GM10266 (cell line): Measurements from ENCODE around the gene RNASE8.

Source experiments
- DNase-seq: peaks from one replicate; pipeline ENCODE4 v3.0.0; 2012; ENCODE audit errors: extremely low spot score
- TF ChIP-seq, protein P1 (sequence below): IDR thresholded peaks from 2 replicates; pipeline ENCODE4 v1.5.1; 2012; ENCODE audit warnings: mild to moderate bottlenecking, low read depth; ENCODE audit not compliant: control insufficient read depth, insufficient read depth; ENCODE audit errors: missing control alignments

Gene RNASE8

DNA sequence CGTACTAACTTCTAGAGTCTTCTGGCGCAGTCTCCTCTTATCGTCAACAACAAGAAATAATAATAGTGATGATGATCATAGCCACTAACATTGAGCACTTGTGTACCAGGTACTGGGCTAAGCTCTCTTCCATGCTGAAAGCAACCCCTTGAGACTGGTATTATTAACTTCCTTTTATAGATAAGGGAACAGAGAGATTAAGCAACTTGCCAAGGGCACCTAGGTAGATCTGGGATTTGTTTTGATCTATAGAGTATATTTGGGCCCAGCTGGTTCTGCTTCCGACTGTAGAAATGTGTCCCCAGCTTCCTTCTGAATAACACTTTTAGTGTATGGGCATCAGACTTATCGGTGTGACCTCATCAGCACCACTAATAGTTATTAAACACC, 42.0 kb downstream of the RNASE8 start:
- DNase-seq = no peak
- TF ChIP-seq, protein P1, sequence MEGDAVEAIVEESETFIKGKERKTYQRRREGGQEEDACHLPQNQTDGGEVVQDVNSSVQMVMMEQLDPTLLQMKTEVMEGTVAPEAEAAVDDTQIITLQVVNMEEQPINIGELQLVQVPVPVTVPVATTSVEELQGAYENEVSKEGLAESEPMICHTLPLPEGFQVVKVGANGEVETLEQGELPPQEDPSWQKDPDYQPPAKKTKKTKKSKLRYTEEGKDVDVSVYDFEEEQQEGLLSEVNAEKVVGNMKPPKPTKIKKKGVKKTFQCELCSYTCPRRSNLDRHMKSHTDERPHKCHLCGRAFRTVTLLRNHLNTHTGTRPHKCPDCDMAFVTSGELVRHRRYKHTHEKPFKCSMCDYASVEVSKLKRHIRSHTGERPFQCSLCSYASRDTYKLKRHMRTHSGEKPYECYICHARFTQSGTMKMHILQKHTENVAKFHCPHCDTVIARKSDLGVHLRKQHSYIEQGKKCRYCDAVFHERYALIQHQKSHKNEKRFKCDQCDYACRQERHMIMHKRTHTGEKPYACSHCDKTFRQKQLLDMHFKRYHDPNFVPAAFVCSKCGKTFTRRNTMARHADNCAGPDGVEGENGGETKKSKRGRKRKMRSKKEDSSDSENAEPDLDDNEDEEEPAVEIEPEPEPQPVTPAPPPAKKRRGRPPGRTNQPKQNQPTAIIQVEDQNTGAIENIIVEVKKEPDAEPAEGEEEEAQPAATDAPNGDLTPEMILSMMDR = no peak

GRCh38 chr14:21100931-21101330, 43.3 kb downstream of the RNASE8 start, which contains the start of gene TMEM253:
TSS of gene TMEM253 (plus strand) at chr14:21101066. CDS start at chr14:21101344, 278 bp downstream.
- TF ChIP-seq, protein P1 = no peak
- peak; percentile 8 for DNase-seq

GRCh38 chr14:21101802-21102413, 44.3 kb downstream of the RNASE8 start:
- TF ChIP-seq, protein P1 = no peak
- peak; percentile 12 for DNase-seq

- TF ChIP-seq, protein P1 = no peak
- DNase-seq = peak; percentile 20
These were observed 45.1 kb downstream of the RNASE8 start for GRCh38 chr14:21102521-21103410.

DNA sequence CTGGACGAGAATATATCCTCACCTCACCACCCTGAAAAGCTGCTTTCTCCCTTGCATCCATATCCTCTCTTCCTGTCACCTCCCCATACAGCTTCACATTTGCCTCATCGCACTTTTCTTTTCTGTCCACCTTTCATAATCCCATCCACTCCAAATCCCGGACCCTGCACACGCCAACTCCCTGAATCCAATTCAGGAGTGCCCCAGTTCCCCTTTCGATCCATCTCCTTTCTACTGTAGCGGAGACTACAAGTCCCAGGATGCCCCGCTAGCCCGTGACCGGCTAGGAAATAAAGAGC, 45.7 kb downstream of the RNASE8 start:
- TF ChIP-seq, protein P1 = no peak
- DNase-seq = no peak

DNA sequence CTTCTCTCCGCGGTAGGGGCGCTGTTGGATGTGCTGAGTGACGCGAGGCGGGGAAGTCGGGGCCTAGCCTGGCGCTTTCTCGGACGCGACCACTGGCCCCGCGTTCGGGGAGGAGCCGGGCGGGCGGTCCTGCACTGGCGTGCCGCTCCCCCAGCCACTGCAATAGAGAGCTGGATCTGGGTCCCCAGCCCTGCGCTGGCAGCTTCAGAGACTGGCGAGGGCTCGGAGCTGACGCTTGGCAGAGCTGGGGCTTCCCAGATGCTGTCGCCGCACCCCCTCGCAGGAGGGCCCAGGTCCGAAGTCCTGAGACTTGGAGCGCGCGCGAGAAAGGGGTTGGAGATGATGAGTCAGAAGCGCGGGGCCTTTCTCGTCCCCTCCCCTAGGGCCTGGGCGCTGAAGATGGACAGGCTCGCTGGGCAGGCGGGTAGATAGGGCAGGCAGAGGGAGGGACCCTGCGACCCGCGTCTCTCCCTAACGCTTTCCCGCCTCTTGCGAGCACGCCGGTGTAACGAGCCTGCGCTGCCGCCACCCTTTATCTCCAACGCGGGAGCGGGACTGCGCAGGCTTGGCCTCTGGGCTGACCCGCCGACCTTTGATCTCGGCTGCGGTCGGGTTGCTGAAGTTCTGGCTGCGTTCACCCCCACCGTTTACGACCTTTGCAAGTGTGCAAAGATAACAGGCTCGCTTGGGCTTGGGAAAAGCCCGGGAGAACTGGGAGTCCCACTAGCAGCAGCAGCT, 46.3 kb downstream of the RNASE8 start:
- TF ChIP-seq, protein P1 = peak; percentile 76

More for the DNA sequence above, 46.3 kb downstream of the RNASE8 start:
- peak; percentile 94 for DNase-seq
